HAP-1 (cell line): Measurements from ENCODE around the gene MICAL3.
A peak's percentile ranks its signal among the peaks of the same experiment; 100 is the strongest.

ENCODE experiments used
- DNase-seq, 2 experiments: peaks; one replicate each; pipeline ENCODE4 v3.0.0-alpha.2; 2016 to 2020; ENCODE audit warnings: low spot score in 2 of 2
- H3K27me3 ChIP-seq: fragments of 250-450 bp; sonication (Bioruptor Pico); 2 replicates; pipeline ENCODE4 v1.5.1; 2020; ENCODE audit warnings: low read depth, mild to moderate bottlenecking, moderate library complexity
- H3K36me3 ChIP-seq: fragments of 250-450 bp; sonication (Bioruptor Pico); replicated peaks from 2 replicates; pipeline ENCODE4 v1.5.1; 2020; ENCODE audit warnings: mild to moderate bottlenecking
- H3K4me1 ChIP-seq: fragments of 250-450 bp; sonication (Bioruptor Pico); 2 replicates; pipeline ENCODE4 v1.5.1; 2020; ENCODE audit warnings: mild to moderate bottlenecking
- H3K4me3 ChIP-seq: fragments of 250-450 bp; sonication (Bioruptor Pico); 2 replicates; pipeline ENCODE4 v1.5.1; 2020; ENCODE audit warnings: mild to moderate bottlenecking, moderate library complexity
- H3K9me3 ChIP-seq: fragments of 250-450 bp; sonication (Bioruptor Pico); 2 replicates; pipeline ENCODE4 v1.5.1; 2020; ENCODE audit warnings: mild to moderate bottlenecking, moderate library complexity
- in situ Hi-C: fragments of 300-500 bp; cut with MboI; formaldehyde crosslinking; loops from 3 replicates; pipeline ENCODE4 v1.14.3; 2020; ENCODE audit warnings: low sequenced_read_pairs, inconsistent platforms, mixed read lengths

Gene MICAL3

GRCh38 chr22:17974703-17975372 is 49.5 kb downstream of the MICAL3 start:
- H3K36me3 ChIP-seq, result no peaks in the 10 kb centered on the region; the same call in 1 of the 2 replicates
- H3K27me3 ChIP-seq, result no peaks in the 10 kb centered on the region
- peaks cover 9% of the 10 kb centered on the region for H3K4me1 ChIP-seq
- H3K9me3 ChIP-seq, result no peaks in the 10 kb centered on the region
- in situ Hi-C loops, result no loop called here
- no peak for DNase-seq
- H3K4me3 ChIP-seq, result no peak overlapping the region

- Histone ChIP-seq H3K4me3 (no peak overlapping the region), H3K9me3 (no peaks in the 10 kb centered on the region), H3K36me3 (no peaks in the 10 kb centered on the region; the same call in none of the 2 replicates), H3K27me3 (no peaks in the 10 kb centered on the region), H3K4me1 (peaks cover 9% of the 10 kb centered on the region)
- DNase-seq, result no peak
- in situ Hi-C loops, result no loop called here
These were observed 50.3 kb downstream of the MICAL3 start for GRCh38 chr22:17974087-17974486.

- H3K4me1 ChIP-seq, result peaks cover 9% of the 10 kb centered on the region
- H3K36me3 ChIP-seq, result no peaks in the 10 kb centered on the region; the same call in none of the 2 replicates
- H3K9me3 ChIP-seq, result no peaks in the 10 kb centered on the region
- in situ Hi-C loops, result no loop called here
- H3K4me3 ChIP-seq, result no peak overlapping the region
- H3K27me3 ChIP-seq, result no peaks in the 10 kb centered on the region
- no peak for DNase-seq
These were observed 51.1 kb downstream of the MICAL3 start for GRCh38 chr22:17973217-17973616.

GRCh38 chr22:17972385-17973191 is 51.8 kb downstream of the MICAL3 start:
- DNase-seq, result peak; percentile 33 to 50
- no peak overlapping the region for H3K4me3 ChIP-seq
- in situ Hi-C loops, result no loop called here
- no peaks in the 10 kb centered on the region for H3K9me3 ChIP-seq
- peaks cover 9% of the 10 kb centered on the region for H3K4me1 ChIP-seq
- no peaks in the 10 kb centered on the region for H3K27me3 ChIP-seq
- no peaks in the 10 kb centered on the region; the same call in none of the 2 replicates for H3K36me3 ChIP-seq

- in situ Hi-C loops, result no loop called here
- Histone ChIP-seq H3K4me1 (peaks cover 9% of the 10 kb centered on the region), H3K4me3 (no peak overlapping the region), H3K27me3 (no peaks in the 10 kb centered on the region), H3K36me3 (peaks cover 2% of the 10 kb centered on the region), H3K9me3 (no peaks in the 10 kb centered on the region)
- no peak for DNase-seq
These were observed 52.6 kb downstream of the MICAL3 start for GRCh38 chr22:17971711-17972110.

GRCh38 chr22:17970201-17970708 is 54.1 kb downstream of the MICAL3 start:
- H3K4me1 ChIP-seq, result peaks cover 9% of the 10 kb centered on the region
- no peaks in the 10 kb centered on the region for H3K9me3 ChIP-seq
- no peaks in the 10 kb centered on the region for H3K27me3 ChIP-seq
- in situ Hi-C loops, result no loop called here
- DNase-seq, result no peak
- H3K36me3 ChIP-seq, result peaks cover 3% of the 10 kb centered on the region
- H3K4me3 ChIP-seq, result no peak overlapping the region

- no peaks in the 10 kb centered on the region for H3K9me3 ChIP-seq
- in situ Hi-C loops, result no loop called here
- peaks cover 9% of the 10 kb centered on the region for H3K4me1 ChIP-seq
- peaks cover 3% of the 10 kb centered on the region for H3K36me3 ChIP-seq
- H3K4me3 ChIP-seq, result no peak overlapping the region
- no peaks in the 10 kb centered on the region for H3K27me3 ChIP-seq
- no peak for DNase-seq
These were observed 54.7 kb downstream of the MICAL3 start for GRCh38 chr22:17969701-17970113.

GRCh38 chr22:17968126-17968525 is 56.2 kb downstream of the MICAL3 start:
- H3K4me1 ChIP-seq, result peaks cover 9% of the 10 kb centered on the region
- peaks cover 3% of the 10 kb centered on the region for H3K36me3 ChIP-seq
- no peak overlapping the region for H3K4me3 ChIP-seq
- in situ Hi-C loops, result no loop called here
- H3K9me3 ChIP-seq, result no peaks in the 10 kb centered on the region
- H3K27me3 ChIP-seq, result no peaks in the 10 kb centered on the region
- no peak for DNase-seq

- DNase-seq, result no peak
- no peaks in the 10 kb centered on the region for H3K27me3 ChIP-seq
- no peak overlapping the region for H3K4me3 ChIP-seq
- peaks cover 3% of the 10 kb centered on the region; the same call in 1 of the 2 replicates for H3K36me3 ChIP-seq
- no peaks in the 10 kb centered on the region for H3K9me3 ChIP-seq
- H3K4me1 ChIP-seq, result no peaks in the 10 kb centered on the region; the same call in 1 of the 2 replicates
- in situ Hi-C loops, result no loop called here
These were observed 58.0 kb downstream of the MICAL3 start for GRCh38 chr22:17966403-17966717.

- in situ Hi-C loops, result no loop called here
- Histone ChIP-seq H3K9me3 (no peaks in the 10 kb centered on the region), H3K4me3 (no peak overlapping the region)
These were observed 58.6 kb downstream of the MICAL3 start for GRCh38 chr22:17965538-17966402.

GRCh38 chr22:17964643-17965042 is 59.7 kb downstream of the MICAL3 start:
- no peak for DNase-seq
- Histone ChIP-seq H3K36me3 (peaks cover 3% of the 10 kb centered on the region; the same call in 1 of the 2 replicates), H3K9me3 (no peaks in the 10 kb centered on the region), H3K27me3 (no peaks in the 10 kb centered on the region), H3K4me3 (no peak overlapping the region), H3K4me1 (no peaks in the 10 kb centered on the region; the same call in 1 of the 2 replicates)
- in situ Hi-C loops, result no loop called here

More at GRCh38 chr22:17965538-17966402, 58.6 kb downstream of the MICAL3 start:
- H3K27me3 ChIP-seq, result no peaks in the 10 kb centered on the region
- H3K36me3 ChIP-seq, result peaks cover 3% of the 10 kb centered on the region; the same call in 1 of the 2 replicates
- no peaks in the 10 kb centered on the region; the same call in 1 of the 2 replicates for H3K4me1 ChIP-seq
- DNase-seq, result no peak

- no peaks in the 10 kb centered on the region for H3K27me3 ChIP-seq
- H3K9me3 ChIP-seq, result no peaks in the 10 kb centered on the region
- H3K4me1 ChIP-seq, result no peaks in the 10 kb centered on the region; the same call in 1 of the 2 replicates
- H3K36me3 ChIP-seq, result peaks cover 3% of the 10 kb centered on the region; the same call in 1 of the 2 replicates
- in situ Hi-C loops, result no loop called here
- no peak overlapping the region for H3K4me3 ChIP-seq
- DNase-seq, result no peak
These were observed 60.2 kb downstream of the MICAL3 start for GRCh38 chr22:17964156-17964555.

GRCh38 chr22:17963015-17963414 is 61.3 kb downstream of the MICAL3 start:
- Histone ChIP-seq H3K4me1 (no peaks in the 10 kb centered on the region; the same call in 1 of the 2 replicates), H3K9me3 (no peaks in the 10 kb centered on the region), H3K27me3 (no peaks in the 10 kb centered on the region), H3K36me3 (0 out of 2 replicates have a peak, but pooled peaks cover 3% of the 10 kb centered on the region), H3K4me3 (no peak overlapping the region)
- DNase-seq, result no peak
- in situ Hi-C loops, result no loop called here
